K562 (cell line): Measurements from ENCODE around the gene FOSL1. TPM values are rescaled to one million over a fixed set of nuclear protein-coding genes. Genes with fewer than 3 reads are reported as not detected.
A peak's percentile ranks its signal among the peaks of the same experiment; 100 is the strongest.

Experiments
- BHLHE40 ChIP-seq: IDR thresholded peaks from 2 replicates; pipeline ENCODE4 v1.6.1; 2011; ENCODE audit warnings: low read length, improper control_type of control experiment
- BMI1 ChIP-seq: fragments of 150-350 bp; IDR thresholded peaks from 2 replicates; pipeline ENCODE4 v1.6.1; 2014; ENCODE audit warnings: low read length
- CBX5 ChIP-seq: IDR thresholded peaks from 2 replicates; pipeline ENCODE4 v1.6.1; 2014; ENCODE audit warnings: low read depth, borderline replicate concordance
- CHD4 ChIP-seq: fragments of 200-600 bp; sonication (generic); IDR thresholded peaks from 3 replicates; pipeline ENCODE4 v1.6.1; 2012; ENCODE audit warnings: low read depth, mild to moderate bottlenecking, mixed read lengths, low read length, inconsistent platforms; ENCODE audit not compliant: insufficient read depth, insufficient replicate concordance, poor library complexity, severe bottlenecking
- CSDE1 ChIP-seq, 2 experiments: fragments of 450-650 bp; IDR thresholded peaks; 2 replicates each; pipeline ENCODE4 v1.6.1; 2016; ENCODE audit warnings: mild to moderate bottlenecking in 1 of 2
- CXXC5 ChIP-seq: fragments of 250-450 bp; sonication (Bioruptor Pico); IDR thresholded peaks from 2 replicates; pipeline ENCODE4 v1.8.0; 2022; ENCODE audit warnings: inconsistent platforms, mild to moderate bottlenecking, moderate library complexity
- EWSR1 ChIP-seq: fragments of 450-650 bp; IDR thresholded peaks from 2 replicates; pipeline ENCODE4 v1.6.1; 2018; ENCODE audit warnings: borderline replicate concordance, mild to moderate bottlenecking, low read depth, moderate library complexity; ENCODE audit not compliant: partially characterized antibody
- GTF2F1 ChIP-seq: IDR thresholded peaks from 2 replicates; pipeline ENCODE4 v1.6.1; 2011; ENCODE audit warnings: low read depth, low read length, improper control_type of control experiment
- ILK ChIP-seq: fragments of 450-650 bp; IDR thresholded peaks from 2 replicates; pipeline ENCODE4 v1.6.1; 2016; ENCODE audit warnings: missing genetic modification characterization, low read depth, mild to moderate bottlenecking, missing compliant biosample characterization, moderate library complexity, borderline replicate concordance
- KLF13 ChIP-seq: fragments of 450-650 bp; IDR thresholded peaks from 2 replicates; pipeline ENCODE4 v1.6.1; 2016; ENCODE audit warnings: missing genetic modification characterization, low read depth, mild to moderate bottlenecking, missing compliant biosample characterization, moderate library complexity, borderline replicate concordance
- OTX1 ChIP-seq: fragments of 450-650 bp; formaldehyde crosslinking; IDR thresholded peaks from 2 replicates; pipeline ENCODE4 v1.4.0; 2022; ENCODE audit warnings: mild to moderate bottlenecking
- RBM34 ChIP-seq: fragments of 200-400 bp; formaldehyde crosslinking; IDR thresholded peaks from 2 replicates; pipeline ENCODE4 v1.6.1; 2018; ENCODE audit warnings: low read length, borderline replicate concordance; ENCODE audit not compliant: insufficient read depth
- SAP30 ChIP-seq: fragments of 200-600 bp; sonication (generic); IDR thresholded peaks from 2 replicates; pipeline ENCODE4 v1.6.1; 2012; ENCODE audit warnings: borderline replicate concordance, low read depth, mild to moderate bottlenecking, moderate library complexity, low read length, control low read depth, inconsistent platforms; ENCODE audit not compliant: insufficient read depth, poor library complexity, severe bottlenecking
- SMARCC2 ChIP-seq: fragments of 450-650 bp; IDR thresholded peaks from 2 replicates; pipeline ENCODE4 v1.6.1; 2017; ENCODE audit warnings: antibody characterized with exemption, moderate library complexity, mild to moderate bottlenecking, low read depth
- SNAPC5 ChIP-seq: fragments of 250-450 bp; sonication (Bioruptor Pico); IDR thresholded peaks from 2 replicates; pipeline ENCODE4 v1.8.0; 2021; ENCODE audit warnings: moderate library complexity, mild to moderate bottlenecking, inconsistent platforms
- SPI1 ChIP-seq: IDR thresholded peaks from 2 replicates; pipeline ENCODE4 v1.6.1; 2011; ENCODE audit warnings: low read depth, low read length, control low read depth, borderline replicate concordance
- SREBF2 ChIP-seq: sonication (generic); formaldehyde crosslinking; IDR thresholded peaks from 2 replicates; pipeline ENCODE4 v1.4.0; 2020; ENCODE audit warnings: mild to moderate bottlenecking, missing genetic modification reagents
- TAL1 ChIP-seq: fragments of 450-650 bp; IDR thresholded peaks from 2 replicates; pipeline ENCODE4 v1.6.1; 2016; ENCODE audit warnings: mild to moderate bottlenecking
- TBP ChIP-seq: optimal IDR thresholded peaks from 2 replicates; pipeline ENCODE3; 2011; ENCODE audit warnings: low read depth, low read length, improper control_type of control experiment
- TRIM25 ChIP-seq: fragments of 450-650 bp; IDR thresholded peaks from 2 replicates; pipeline ENCODE4 v1.7.0; 2016; ENCODE audit warnings: borderline replicate concordance
- ZBTB5 ChIP-seq: fragments of 450-650 bp; IDR thresholded peaks from 2 replicates; pipeline ENCODE4 v1.6.1; 2017; ENCODE audit warnings: antibody characterized with exemption
- polyA plus RNA-seq, 8 experiments: library from polyadenylated mRNA; depleted of rRNA in 4 of 8; stranded (reverse) in 5 of 8; unstranded in 3 of 8; fragments of >200 nt; fragmentation: Nextera tagmentation in 2 of 8; fragmentation: Illumina TruSeq in 1 of 8; extraction: Ambion mirVana in 2 of 8; extraction: Trizol in 1 of 8; gene quantifications; 2 replicates each; pipeline versions ENCODE4 v1.2.1 to v1.2.3, GENCODE V29; 2011 to 2014; ENCODE audit warnings: inconsistent platforms in 1 of 8, missing spikeins in 1 of 8
- total RNA-seq, 7 experiments: library from RNA; depleted of rRNA in 6 of 7; stranded (reverse); fragments of >200 nt in 6 of 7; fragmentation: Illumina TruSeq in 2 of 7; extraction: Trizol in 2 of 7; gene quantifications; 2 replicates each; pipeline versions ENCODE4 v1.2.1 to v1.2.3, GENCODE V29; 2011 to 2021; ENCODE audit warnings: low replicate concordance in 1 of 7
- TF ChIP-seq, protein P1 (sequence below): fragments of 250-450 bp; sonication (Bioruptor Pico); IDR thresholded peaks from 2 replicates; pipeline ENCODE4 v1.8.0; 2022; ENCODE audit warnings: inconsistent platforms
- TF ChIP-seq, protein P2 (sequence below): sonication (generic); formaldehyde crosslinking; IDR thresholded peaks from 2 replicates; pipeline ENCODE4 v1.8.0; 2023; ENCODE audit warnings: mild to moderate bottlenecking, missing genetic modification reagents

Gene FOSL1
- total and polyA plus RNA-seq, 9 of the 15 experiments (the other 6 are each of a cell fraction or from before 2014, with no cell fraction given), result 3.5 to 39.6 (median 10.0) TPM

DNA sequence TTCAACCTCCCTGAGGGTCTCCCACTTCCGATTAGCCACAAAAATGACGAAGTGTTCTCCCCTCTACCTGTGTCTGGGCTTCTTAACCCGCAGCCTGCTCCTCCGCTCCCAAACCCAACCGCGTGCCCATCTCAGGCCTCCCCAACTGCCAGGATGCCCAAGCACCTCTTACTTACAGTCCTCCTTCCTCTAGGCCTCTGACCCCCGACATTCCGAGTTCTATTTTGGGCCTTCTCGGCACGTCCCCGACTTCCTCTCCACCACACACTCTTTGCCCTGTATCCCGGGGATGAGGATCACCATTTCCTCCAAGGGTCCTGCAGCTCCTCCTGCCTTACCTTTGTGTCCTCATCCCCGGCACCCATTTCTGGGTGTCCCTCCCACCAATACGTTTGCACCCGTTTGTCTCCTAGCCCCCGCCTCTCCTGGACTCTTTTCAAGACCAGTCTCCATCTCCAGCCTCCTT is 40.3 kb downstream of the FOSL1 start (continued):
- TF ChIP-seq KLF13 (tag) (no peak), TBP (no peak), GTF2F1 (no peak), SNAPC5 (no peak), SAP30 (peak; percentile 64), CXXC5 (CRISPR knock-in tag) (no peak), CSDE1 (IDR thresholded peaks at IDR 0.05) (no peak), SREBF2 (CRISPR knock-in tag) (no peak), RBM34 (no peak), TRIM25 (peak; percentile 95; the same call in 1 of the 2 replicates), ILK (tag) (no peak), CHD4 (no peak), ZBTB5 (no peak), TAL1 (no peak), OTX1 (CRISPR knock-in tag) (peak; percentile 88), EWSR1 (no peak), SMARCC2 (no peak), CBX5 (no peak), BHLHE40 (no peak), SPI1 (peak; percentile 25; the same call in 1 of the 2 replicates), BMI1 (no peak)
- TF ChIP-seq, protein P1, sequence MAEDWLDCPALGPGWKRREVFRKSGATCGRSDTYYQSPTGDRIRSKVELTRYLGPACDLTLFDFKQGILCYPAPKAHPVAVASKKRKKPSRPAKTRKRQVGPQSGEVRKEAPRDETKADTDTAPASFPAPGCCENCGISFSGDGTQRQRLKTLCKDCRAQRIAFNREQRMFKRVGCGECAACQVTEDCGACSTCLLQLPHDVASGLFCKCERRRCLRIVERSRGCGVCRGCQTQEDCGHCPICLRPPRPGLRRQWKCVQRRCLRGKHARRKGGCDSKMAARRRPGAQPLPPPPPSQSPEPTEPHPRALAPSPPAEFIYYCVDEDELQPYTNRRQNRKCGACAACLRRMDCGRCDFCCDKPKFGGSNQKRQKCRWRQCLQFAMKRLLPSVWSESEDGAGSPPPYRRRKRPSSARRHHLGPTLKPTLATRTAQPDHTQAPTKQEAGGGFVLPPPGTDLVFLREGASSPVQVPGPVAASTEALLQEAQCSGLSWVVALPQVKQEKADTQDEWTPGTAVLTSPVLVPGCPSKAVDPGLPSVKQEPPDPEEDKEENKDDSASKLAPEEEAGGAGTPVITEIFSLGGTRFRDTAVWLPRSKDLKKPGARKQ (CRISPR knock-in tag), result no peak
- TF ChIP-seq, protein P2, sequence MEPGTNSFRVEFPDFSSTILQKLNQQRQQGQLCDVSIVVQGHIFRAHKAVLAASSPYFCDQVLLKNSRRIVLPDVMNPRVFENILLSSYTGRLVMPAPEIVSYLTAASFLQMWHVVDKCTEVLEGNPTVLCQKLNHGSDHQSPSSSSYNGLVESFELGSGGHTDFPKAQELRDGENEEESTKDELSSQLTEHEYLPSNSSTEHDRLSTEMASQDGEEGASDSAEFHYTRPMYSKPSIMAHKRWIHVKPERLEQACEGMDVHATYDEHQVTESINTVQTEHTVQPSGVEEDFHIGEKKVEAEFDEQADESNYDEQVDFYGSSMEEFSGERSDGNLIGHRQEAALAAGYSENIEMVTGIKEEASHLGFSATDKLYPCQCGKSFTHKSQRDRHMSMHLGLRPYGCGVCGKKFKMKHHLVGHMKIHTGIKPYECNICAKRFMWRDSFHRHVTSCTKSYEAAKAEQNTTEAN (CRISPR knock-in tag), result no peak
